Stimulated activated CD8-positive, alpha-beta memory T cell treated with anti-CD3 and anti-CD28 coated beads, Interleukin-12 subunit alpha, Interleukin-12 subunit beta, amount 100 ng/mL, for 4 hours (primary cell): Measurements from ENCODE around the gene LIMCH1.
"Not testable (repeated sequence)": the region's sequence is repeated elsewhere in the genome, so short reads cannot be mapped to it uniquely, and the experiment has no call there.

Experiments
- DNase-seq: peaks from one replicate; pipeline ENCODE4 v3.0.0-alpha.2; 2020; ENCODE audit warnings: low read depth

Gene LIMCH1

DNA sequence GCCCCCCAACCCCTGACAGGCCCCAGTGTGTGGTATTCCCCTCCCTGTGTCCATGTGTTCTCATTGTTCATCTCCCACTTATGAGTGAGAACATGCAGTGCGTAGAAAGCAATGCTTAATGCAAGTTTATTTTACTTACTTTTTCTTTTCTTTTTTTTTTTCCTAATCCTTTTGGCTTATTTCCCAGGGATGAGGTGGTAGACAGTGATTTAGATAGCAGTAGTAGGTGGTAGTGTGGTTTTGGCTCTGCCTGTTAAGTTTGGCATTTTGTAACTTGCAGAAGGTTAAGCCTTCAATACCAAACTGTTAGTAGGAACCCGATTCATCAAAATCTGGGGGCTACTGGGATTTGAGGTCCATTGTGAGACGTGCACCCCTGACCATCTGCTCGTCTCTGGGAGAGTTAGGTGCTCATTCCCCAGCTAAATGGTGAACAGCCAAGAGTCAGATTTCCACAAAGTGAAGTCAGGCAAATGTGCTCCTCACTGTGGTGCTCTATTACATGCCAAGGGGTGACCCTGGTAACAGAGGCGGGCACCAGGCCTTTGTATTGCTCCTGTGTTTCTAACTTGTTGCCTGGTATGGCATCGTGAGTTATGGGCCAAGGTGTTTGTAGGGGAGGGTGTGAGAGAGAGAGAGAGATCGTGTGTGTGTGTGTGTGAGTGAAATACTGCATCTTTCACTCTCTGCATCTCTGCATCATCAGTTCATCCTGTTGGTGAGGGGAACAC, 140.3 kb downstream of the LIMCH1 start:
- DNase-seq: no peak

DNA sequence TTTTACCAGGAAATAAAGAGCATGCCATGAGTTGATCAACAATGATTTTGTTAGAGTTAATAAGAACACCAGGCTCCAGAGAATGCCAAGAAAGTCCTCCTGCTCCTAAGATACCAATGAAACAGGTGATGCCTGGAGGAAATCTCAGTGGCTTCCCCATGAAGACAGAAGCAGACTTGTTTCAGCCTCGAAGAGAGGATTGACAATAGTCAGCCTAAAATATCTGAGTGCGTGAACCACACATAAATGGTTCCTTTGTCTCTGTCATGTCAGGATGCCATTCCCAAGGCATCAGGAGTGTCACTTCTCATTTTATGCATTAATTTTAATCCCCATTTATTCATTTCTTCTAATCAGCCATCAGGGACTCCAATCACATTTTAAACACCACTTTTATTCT, 141.0 kb downstream of the LIMCH1 start:
- no peak for DNase-seq

DNA sequence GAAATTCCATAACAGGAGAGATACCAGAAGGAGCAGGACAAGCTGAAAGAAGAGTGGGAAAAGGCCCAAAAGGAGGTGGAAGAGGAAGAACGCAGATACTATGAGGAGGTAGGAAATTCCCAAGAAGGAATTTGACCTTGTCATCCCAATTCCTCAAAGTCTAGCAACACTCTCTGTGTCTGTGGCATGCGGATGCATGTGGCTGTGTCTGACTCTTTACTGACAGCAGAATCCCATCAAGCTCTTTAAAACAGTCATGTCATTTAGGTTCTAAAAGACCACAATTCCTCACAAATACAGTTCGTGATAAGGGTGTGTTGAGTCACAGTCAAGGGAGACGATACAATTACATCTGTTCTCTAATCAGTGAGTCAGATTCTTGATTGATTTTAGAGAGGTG, 142.0 kb downstream of the LIMCH1 start:
- DNase-seq: no peak

DNA sequence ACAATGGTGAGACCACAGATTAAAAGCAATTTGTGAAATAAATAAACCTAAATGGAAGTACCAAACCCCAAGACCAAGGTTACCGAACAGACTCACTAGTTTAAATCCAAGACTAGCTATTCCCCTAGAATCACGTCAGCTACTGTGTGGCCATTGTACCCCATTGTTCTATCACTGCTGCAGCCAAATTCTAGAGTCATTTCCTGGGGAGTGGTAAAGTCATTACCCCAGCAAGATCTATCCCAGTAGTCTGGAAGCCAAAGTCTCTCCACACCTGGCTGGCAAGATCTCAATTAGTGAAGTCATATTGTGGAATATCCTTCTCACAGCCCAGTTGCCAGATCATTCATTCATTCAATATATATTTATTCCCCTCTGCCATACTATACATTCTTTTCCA, 143.1 kb downstream of the LIMCH1 start:
- no peak for DNase-seq

DNA sequence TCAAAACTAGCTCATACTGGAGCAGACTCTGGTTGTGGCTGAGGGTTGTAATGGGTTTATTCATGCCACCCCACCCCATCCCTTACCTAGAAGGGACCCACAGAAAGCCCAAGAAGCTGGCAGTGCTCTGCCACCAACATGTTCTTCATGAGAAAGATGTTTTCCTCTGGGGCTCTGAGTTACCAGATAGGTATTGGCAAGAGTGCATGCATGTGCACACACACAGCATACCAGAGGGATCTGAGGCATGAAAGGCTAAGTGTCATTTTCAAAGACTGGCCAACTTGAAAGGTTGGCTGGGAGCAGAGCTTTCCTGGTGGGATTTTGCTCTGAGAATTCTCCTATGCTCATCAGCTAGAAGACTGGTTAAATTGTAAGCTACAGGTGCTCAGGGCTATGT, 145.4 kb downstream of the LIMCH1 start:
- DNase-seq: no peak

DNA sequence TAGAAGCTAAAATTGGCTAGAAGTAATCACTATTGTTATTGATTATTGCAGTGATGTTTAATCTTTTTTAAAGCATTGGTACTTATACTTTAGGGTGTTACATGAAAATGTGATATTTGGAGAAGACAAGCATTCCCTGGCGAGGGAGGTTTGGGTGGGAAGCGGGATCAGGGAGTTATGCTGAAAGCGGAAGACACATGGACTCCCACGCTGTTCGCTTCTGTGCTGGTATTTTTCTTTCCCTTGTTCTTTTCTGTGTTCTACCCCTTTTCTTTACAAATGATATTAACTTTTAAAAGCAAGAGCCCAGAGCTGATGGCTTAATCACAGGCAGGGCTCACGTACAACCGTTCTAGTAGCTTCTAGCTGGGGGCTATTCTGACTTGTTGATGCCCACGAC, 148.9 kb downstream of the LIMCH1 start:
- DNase-seq: no peak

DNA sequence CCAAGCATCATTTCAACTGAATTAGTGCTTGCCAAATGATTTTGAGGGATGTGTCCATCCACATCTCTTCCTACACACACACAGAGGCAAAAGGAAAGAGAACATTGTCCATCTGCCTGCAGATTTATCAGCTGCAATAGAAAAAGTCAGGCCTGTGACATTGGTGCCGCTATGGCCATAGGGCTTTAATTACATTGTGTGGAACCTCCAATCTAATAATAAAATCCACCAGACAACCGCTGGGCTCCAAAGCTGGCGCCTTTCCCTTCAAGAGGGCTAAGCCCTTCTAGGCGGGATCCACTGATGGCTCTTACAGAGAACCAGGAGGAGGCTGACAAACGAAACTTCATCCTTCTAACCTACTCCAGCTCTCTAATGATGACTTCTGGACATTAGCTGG, 150.0 kb downstream of the LIMCH1 start:
- DNase-seq: no peak

DNA sequence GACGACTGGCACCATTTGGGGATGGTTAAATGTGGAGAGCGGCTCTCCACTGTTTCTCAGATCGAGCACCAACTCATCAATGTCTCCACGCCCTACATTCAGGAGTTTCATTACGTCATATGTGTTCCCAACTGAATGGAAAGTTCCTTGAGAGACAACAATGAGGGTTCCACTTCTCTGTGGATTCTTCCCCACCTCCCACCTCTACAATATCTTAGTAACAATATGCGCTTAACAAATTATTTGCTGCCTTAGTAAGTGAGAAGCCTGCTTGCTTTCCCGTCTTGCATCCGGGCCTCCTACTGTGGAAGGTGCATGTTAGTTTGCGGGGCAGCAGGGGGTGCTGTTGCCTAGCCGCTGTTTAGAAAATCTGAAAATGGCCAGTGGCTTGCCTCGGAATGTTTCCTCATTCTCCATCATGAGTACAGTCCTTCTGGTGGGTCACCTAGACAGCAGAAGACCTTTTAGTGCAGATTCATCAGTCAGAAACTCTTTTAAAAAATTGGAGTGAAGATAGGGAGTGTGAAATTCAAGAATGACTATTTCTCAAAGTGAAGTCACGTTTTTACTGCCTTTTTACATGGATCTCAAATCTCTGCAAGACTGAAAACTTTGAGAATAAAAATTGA, 154.9 kb downstream of the LIMCH1 start:
- DNase-seq: no peak

DNA sequence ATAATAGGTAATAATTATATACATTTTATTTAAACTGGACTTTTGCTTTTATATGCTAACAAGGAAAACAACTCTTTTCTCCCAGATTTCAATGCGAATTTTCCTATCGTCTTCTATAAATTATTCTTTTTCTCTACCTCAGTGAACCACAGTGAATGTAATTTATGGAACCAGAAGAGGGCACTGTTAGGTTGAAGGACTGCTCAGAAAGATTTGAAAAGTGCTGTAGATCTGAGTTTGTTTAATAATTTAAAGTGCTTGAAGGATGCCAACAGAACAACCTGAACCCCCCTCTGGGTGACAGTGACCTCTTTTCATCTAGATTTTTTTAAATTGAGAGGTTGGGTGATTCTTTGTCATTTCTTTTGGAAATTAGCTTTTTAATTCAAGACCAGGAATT, 155.7 kb downstream of the LIMCH1 start:
- no peak for DNase-seq

DNA sequence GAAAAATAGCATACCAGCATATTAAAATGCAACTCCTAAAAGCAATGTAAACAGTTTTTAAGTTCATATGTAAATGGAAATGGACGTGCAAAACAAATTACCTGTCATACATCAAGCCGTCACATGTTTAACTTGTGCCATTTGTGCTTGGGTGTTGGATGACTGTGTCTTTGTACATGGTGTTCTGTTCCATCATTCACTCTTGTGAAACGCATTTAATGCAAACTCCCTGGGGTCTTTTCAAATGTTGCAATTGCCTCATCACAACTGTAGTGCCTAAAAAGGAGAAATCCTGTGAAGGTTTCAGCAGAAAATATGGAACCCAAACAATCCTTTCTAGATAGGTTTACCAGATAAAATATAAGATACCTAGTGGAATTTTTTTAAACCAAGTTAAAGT, 158.2 kb downstream of the LIMCH1 start:
- no peak for DNase-seq

DNA sequence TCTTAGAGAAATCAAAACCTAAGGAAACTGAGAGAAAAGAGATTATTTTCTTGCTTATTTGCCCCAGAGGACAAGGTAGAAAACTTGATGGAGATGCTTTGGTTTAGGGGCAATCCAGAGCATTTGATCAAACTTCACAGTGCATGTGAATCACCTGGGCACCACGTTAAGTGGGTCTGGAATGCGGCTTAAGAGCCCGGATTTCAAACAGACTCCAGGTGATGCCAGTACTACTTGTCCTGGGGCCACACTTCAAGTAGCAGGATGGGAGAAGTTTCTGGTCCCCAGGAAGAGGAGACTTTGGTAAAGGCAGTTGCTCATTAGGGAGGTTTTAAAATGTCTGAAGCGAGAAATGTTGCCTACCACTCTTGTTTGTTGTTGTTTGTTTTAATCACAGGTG, 158.8 kb downstream of the LIMCH1 start:
- DNase-seq: no peak

DNA sequence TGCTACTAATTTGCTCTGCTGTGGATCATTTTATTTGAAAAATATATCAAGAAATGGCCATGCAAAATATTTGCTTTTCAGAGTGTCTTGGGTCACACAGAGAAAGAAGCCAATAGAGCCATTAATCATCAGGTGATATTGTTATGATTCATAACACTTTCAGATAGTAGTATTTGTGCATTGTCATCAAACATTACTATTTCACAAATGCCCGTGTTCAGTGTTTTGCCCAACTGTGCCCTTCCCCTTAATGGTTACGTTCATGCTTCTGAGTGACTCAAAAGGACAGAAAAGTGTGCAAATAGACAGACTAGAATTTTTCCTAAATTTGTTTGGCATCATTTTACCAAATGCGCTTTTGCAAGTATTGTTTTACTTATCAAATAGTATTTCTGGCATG, 164.0 kb downstream of the LIMCH1 start:
- DNase-seq: no peak

DNA sequence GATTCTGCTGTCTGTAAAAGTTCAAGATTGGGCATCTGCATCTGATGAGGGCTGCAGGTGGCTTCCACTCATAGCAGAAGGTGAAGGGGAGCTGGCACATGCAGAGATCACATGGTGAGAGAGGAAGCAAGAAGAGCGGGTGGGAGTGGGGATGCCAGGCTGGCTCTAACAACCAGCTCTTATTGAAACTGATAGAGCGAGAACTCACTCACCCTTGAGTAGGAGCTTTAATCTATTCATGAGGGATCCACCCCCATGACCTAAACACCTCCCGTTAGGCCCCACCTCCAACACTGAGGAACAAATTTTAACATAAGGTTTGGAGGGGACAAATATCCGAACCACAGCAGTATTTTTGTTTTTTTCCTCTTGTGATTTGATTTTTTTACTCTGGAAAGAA, 164.8 kb downstream of the LIMCH1 start:
- no peak for DNase-seq

DNA sequence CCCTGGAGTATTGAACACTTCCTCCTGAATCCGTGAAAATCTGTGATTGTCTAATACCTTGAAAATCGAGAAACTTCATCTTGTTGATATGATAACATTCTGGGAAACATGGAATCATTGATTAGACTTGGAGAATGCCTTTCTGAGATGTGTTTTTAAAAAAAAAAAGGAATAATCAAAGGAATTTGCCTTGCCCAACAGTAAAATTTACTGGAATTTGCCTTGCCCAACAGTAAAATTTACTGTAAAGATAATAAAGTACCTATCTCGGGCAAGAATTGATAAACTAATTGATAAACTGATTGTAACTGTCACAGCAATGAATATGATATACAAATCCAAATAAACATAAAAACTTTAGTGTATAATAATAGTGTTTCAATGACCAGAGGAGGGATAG, 165.8 kb downstream of the LIMCH1 start:
- DNase-seq: no peak

DNA sequence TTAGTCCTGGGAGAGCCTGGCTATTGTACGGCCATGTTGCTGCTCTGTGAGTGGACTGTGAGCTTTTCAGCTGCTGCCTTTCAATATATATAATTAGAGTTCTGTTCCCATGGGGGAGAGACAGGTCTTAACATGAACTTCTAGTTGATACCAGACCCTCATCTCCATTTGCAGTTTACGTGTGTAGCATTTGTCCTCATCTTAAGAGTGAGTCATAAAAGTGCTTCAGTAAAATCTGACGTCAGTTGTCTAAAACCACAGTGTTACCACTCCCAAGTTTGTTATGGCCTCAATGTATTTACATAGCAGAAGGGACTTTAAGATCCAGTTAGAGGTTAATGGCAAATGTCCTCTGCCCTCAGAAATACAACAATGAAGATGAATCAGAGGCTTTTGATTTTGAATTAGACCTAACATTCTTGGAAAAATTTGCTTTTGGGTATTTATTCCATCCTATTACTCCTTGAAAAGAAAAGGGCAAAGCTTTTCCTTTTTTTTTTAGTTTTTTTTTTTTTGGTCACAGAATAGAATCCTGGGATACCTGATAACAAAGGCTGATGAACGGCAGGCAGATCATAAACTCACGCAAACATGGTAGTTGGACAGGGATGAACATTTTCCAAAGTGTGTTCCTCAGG, 172.0 kb downstream of the LIMCH1 start:
- no peak for DNase-seq

DNA sequence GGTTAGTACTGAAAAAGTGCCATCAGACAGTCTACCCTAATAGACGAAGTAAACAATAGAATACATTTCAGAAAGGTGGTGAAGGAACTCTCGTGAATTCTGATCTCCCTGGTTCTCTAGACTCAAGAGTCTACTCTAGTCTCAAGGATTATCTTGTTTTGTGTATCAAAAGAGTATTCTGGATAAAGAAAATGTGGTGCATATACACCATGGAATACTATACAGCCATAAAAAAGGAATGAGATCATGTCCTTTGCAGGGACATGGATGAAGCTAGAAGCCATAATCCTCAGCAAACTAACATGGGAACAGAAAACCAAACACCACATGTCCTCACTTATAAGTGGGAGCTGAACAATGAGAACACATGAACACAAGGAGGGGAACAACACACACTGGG, 173.7 kb downstream of the LIMCH1 start:
- DNase-seq: not testable (repeated sequence)

DNA sequence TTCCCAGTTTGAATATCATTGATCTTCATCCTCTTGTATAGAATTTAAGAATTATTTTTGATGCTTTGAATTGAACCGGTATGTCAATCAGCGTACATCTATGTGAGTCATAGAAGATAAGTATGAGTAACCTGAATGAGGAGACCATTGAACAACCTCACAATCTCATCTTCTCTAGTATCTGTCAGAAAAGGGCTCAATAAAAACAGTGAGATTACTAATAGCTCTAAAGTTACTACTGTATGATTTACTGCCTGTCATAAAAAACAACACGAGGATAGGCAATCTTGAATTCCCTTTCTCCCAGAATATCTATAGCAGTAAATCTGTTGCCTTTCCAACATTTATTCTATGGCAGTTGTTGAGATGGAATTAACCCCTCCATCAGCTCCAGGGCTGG, 174.5 kb downstream of the LIMCH1 start:
- DNase-seq: no peak

DNA sequence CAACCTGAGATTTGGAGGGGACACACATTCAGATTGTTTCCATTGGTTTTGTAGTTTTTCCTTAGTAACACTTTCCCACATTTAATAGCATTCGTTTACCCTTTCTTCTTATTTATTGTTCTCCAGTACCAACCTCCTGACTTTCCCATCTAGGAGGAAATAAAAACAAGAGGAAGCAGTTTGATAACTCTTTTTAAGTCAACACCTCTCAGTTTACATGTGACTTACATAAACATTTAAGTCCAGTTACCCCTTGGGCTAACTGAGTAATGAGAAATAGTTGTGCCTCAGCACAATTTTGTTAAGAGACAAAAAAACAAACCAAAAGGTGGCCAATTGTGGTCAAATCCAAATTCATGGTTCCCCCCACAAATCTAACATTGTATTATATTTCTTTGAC, 175.8 kb downstream of the LIMCH1 start:
- no peak for DNase-seq

DNA sequence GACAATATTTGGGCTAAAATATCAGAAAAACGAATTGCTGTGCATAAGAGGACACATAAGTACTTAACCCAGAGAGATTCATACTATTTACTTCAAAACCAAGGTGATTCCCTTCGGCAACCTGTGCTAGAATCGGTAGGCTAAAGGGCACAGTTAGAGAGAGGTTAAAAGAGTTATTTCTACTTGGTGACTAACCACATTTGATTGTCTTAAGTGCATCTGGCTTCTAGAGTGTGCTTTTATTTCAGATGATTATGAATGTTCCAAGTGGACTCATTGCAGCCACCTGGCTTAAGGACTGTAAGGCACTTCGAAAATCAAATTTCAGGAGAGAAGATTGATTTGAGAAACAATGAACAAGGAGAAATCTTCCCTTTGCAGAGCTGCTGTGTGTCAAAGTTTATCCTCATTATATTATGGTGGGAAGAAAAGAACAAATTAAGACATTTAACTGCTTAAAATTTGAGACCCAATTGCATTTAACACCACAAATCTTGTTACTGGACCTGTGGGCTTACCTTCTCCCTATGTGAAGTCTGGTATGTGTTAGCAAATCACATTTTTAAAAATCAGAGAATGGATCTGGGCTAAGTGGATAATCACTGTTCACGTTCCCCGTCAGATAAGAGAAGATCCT, 176.5 kb downstream of the LIMCH1 start:
- no peak for DNase-seq

DNA sequence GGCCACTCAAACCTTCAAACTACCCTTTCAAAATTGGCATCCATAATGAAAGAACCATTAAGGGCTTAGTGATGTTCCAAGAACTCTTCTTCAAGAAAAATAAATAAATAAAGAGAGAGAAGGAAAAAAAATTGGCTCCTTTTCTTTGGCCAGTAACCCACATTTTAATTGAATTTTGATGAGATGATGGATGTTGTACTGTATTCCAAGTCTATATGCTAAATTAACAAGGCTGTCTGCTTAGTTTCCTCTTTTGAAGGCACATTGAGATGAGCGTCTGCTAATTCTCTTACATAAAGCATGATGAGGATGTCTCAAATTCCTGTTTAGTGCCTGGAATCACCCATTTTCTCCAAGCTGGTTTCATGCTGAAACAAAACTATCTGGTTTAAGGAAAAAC, 177.2 kb downstream of the LIMCH1 start:
- DNase-seq: no peak

DNA sequence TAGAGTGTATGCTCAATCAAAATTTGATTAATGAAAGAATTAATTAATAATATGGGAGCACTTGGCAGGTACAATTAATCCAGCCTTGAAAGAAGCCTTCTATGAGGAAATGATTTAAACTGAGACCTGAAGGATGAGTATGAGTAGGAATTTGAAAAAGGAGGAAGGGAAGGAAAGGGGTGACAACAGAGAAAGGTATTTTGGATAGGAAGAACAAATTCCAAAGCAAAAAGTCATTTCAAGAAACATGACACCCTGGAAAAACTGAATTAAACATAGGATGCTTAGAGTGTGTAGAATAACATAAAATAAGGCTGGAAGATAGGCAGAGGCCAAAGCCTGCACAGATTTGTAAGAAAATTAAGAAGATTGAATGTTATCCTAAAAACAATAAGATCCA, 180.9 kb downstream of the LIMCH1 start:
- DNase-seq: no peak

DNA sequence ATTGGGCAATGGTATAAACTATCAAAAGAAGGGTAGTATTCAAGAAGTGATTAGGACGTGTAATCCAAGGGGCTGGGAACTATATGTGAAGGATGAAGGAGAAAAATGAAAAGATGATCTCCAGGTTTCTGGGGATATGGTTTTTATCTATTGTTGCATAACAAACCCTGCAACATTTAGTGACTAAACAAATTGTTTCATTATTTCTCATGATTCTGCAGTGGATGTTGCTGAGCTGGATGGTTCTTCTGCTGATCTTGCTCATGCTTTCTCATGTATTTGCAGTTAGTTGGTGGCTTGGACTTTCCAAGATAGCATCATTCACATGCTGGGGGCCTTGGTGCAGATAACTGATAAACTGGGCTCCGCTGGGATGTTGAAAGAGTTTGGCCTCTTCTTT, 181.5 kb downstream of the LIMCH1 start:
- DNase-seq: no peak

DNA sequence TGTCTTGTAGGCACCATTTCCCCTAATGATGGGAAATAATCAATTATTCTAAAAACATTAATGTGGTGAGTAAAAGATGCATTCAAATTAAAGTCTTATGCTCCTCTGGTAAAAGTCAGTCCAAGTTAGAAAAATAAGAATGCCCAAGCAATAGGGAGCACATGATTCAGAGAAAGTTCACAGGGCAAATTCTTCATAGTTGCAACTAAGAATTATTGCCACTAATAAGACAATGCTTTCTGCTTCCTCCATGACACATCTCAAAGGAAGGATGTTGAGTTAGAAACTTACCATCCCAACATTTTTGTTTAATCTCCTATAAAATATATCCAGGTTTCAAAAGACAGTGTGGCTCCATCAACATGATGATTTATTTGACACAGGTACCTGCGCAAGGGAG, 184.2 kb downstream of the LIMCH1 start:
- DNase-seq: no peak
